ENCODE results near the gene GALNT9.

- TF ChIP-seq TCF4 (CRISPR knock-in tag; IDR thresholded peaks at IDR 0.05; ENCODE audit: borderline replicate concordance) (no peak), TOX (CRISPR knock-in tag; IDR thresholded peaks at IDR 0.05; ENCODE audit: borderline replicate concordance) (no peak), SNAI2 (CRISPR knock-in tag; IDR thresholded peaks at IDR 0.05) (no peak), ZFP30 (CRISPR knock-in tag; IDR thresholded peaks at IDR 0.05) (no peak), ISL1 (CRISPR knock-in tag; IDR thresholded peaks at IDR 0.05) (no peak), ZC3H10 (CRISPR knock-in tag; IDR thresholded peaks at IDR 0.05) (no peak), ZFP3 (CRISPR knock-in tag; IDR thresholded peaks at IDR 0.05) (no peak), ARNTL (CRISPR knock-in tag; IDR thresholded peaks at IDR 0.05; ENCODE audit: borderline replicate concordance, low read depth) (no peak)
- TF ChIP-seq, protein P1, sequence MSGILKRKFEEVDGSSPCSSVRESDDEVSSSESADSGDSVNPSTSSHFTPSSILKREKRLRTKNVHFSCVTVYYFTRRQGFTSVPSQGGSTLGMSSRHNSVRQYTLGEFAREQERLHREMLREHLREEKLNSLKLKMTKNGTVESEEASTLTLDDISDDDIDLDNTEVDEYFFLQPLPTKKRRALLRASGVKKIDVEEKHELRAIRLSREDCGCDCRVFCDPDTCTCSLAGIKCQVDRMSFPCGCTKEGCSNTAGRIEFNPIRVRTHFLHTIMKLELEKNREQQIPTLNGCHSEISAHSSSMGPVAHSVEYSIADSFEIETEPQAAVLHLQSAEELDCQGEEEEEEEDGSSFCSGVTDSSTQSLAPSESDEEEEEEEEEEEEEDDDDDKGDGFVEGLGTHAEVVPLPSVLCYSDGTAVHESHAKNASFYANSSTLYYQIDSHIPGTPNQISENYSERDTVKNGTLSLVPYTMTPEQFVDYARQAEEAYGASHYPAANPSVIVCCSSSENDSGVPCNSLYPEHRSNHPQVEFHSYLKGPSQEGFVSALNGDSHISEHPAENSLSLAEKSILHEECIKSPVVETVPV (CRISPR knock-in tag; IDR thresholded peaks at IDR 0.05) = no peak
These were observed at the start of gene GALNT9 for GRCh38 chr12:132329036-132329719.
